Measurements from ENCODE around the gene LGALS7. TPM values are rescaled to one million over a fixed set of nuclear protein-coding genes. Genes with fewer than 3 reads are reported as not detected.

The LGALS7 gene
- polyA plus RNA-seq, 3 donors: not detected

DNA sequence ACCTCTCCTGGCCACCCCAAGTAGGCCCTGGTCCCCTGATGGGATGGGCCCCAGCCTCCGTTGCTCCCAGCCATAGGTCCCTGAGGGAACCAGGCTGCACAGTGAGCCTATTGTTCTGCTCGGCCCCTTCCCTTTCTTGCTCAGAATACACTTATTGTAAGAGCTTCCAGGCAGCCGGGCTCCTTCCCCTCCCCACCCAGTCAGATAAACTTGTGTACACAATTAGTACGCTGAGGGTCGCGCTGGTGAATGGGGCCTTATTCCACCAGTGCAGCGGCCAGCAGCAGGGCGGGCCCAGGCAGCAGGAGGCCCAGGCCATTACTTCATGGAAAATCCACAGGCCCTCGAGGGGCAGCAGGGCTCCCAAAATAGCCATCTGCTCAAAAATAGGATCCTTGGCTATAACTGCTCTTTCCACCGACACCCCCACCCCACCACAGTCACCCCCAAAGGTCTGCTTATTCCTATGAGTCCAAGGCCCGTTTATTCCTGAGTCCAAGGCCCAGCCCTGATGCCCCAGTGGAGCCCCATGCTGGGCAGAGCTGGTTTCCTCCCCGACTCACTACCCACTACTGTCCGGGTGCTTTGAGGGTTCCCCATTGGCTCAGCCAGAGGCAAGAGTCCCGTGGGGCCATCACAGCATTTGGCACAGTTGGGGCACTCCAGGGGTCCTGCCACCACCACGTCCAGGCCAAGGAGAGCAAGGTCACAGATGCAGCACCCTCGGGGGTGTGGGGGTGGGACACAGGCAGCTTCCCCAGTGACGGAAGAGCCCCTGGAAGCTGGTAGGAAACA lies 51.1 kb downstream of the LGALS7 start:
- Histone ChIP-seq H3K4me1 (ENCODE audit: control insufficient read depth in 1 of 2, insufficient read depth in 2 of 2, low read length in 2 of 2) (no peaks in the 10 kb centered on the region), H4K20me1 (ENCODE audit: insufficient read depth, low read length) (peaks cover 16% of the 10 kb centered on the region), H3K9ac (ENCODE audit: insufficient read depth, low read length, poor library complexity, severe bottlenecking) (no peak overlapping the region), H3K9me3 (replicated peaks in 1 of 2; ENCODE audit: control insufficient read depth in 1 of 2, insufficient read depth in 1 of 2, low read length in 2 of 2) (no peaks in the 10 kb centered on the region), H3K4me3 (replicated peaks in 1 of 3; ENCODE audit: low read depth in 2 of 3, low read length in 3 of 3) (no peak overlapping the region), H3K27ac (ENCODE audit: low read depth in 1 of 2, low read length in 2 of 2) (no peak overlapping the region), H3K27me3 (ENCODE audit: control insufficient read depth in 2 of 2, insufficient read depth in 2 of 2, low read length in 2 of 2) (no peaks in the 10 kb centered on the region), H2AFZ (ENCODE audit: insufficient read depth, low read depth, low read length, poor library complexity, severe bottlenecking) (no peak overlapping the region), H3K4me2 (replicated peaks; ENCODE audit: extremely low read depth, low read length, poor library complexity, severe bottlenecking) (no peak overlapping the region), H3K36me3 (replicated peaks in 1 of 2; ENCODE audit: control insufficient read depth in 1 of 2, insufficient read depth in 2 of 2, low read length in 2 of 2) (peaks cover 98 to 100% of the 10 kb centered on the region in 2 donors), H3K79me2 (ENCODE audit: insufficient read depth, low read length) (no peaks in the 10 kb centered on the region)
- DNase-seq: no peak
- no peaks in the 10 kb centered on the region for H3K4me1 Mint-ChIP-seq
- WGBS (ENCODE audit: insufficient coverage): 91% methylated on average over 17 of the region's 17 CpGs
- peak overlapping the region in 1 of 7 donors; percentile 60 for H3K27ac Mint-ChIP-seq
- H3K27me3 Mint-ChIP-seq (ENCODE audit: low read depth in 3 of 3): peaks cover 0 to 1% (median 0%) of the 10 kb centered on the region in 3 donors
- H3K4me3 Mint-ChIP-seq: no peak overlapping the region
- peaks cover 0 to 1% (median 0%) of the 10 kb centered on the region in 7 donors for H3K9me3 Mint-ChIP-seq
- intact Hi-C loops (cut with micrococcal nuclease): no loop called here
- TF ChIP-seq, protein P1, sequence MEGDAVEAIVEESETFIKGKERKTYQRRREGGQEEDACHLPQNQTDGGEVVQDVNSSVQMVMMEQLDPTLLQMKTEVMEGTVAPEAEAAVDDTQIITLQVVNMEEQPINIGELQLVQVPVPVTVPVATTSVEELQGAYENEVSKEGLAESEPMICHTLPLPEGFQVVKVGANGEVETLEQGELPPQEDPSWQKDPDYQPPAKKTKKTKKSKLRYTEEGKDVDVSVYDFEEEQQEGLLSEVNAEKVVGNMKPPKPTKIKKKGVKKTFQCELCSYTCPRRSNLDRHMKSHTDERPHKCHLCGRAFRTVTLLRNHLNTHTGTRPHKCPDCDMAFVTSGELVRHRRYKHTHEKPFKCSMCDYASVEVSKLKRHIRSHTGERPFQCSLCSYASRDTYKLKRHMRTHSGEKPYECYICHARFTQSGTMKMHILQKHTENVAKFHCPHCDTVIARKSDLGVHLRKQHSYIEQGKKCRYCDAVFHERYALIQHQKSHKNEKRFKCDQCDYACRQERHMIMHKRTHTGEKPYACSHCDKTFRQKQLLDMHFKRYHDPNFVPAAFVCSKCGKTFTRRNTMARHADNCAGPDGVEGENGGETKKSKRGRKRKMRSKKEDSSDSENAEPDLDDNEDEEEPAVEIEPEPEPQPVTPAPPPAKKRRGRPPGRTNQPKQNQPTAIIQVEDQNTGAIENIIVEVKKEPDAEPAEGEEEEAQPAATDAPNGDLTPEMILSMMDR (IDR thresholded peaks at IDR 0.05): no peak
- H3K36me3 Mint-ChIP-seq: peaks cover 87 to 98% of the 10 kb centered on the region in 2 donors

DNA sequence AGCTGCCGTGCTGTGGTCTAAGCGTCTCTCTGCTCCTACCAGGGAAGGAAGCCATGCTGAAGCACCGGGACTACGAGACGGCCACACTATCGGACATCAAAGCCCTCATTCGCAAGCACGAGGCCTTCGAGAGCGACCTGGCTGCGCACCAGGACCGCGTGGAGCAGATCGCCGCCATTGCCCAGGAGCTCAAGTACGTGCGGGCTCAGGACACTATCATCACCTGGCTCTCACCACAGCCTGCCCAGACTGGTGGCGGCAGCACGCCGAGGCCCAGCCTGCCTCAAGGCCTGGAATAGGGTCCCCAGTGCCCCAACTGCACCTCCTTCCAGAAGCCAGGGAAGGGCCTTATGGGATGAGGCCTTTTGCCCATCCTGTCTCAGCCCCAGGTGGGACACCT lies 51.8 kb downstream of the LGALS7 start:
- peaks cover 16% of the 10 kb centered on the region for H4K20me1 ChIP-seq (ENCODE audit: insufficient read depth, low read length)
- TF ChIP-seq, protein P1 (IDR thresholded peaks at IDR 0.05): no peak
- H3K27me3 ChIP-seq (ENCODE audit: control insufficient read depth in 2 of 2, insufficient read depth in 2 of 2, low read length in 2 of 2): no peaks in the 10 kb centered on the region
- Mint-ChIP-seq H3K4me1 (no peaks in the 10 kb centered on the region), H3K36me3 (peaks cover 87 to 98% of the 10 kb centered on the region in 2 donors), H3K9me3 (no peaks in the 10 kb centered on the region), H3K27me3 (ENCODE audit: low read depth in 3 of 3) (peaks cover 0 to 1% (median 0%) of the 10 kb centered on the region in 3 donors), H3K4me3 (no peak overlapping the region), H3K27ac (no peak overlapping the region)
- no peak overlapping the region for H3K27ac ChIP-seq (ENCODE audit: low read depth in 1 of 2, low read length in 2 of 2)
- DNase-seq: no peak
- no peaks in the 10 kb centered on the region for H3K4me1 ChIP-seq (ENCODE audit: control insufficient read depth in 1 of 2, insufficient read depth in 2 of 2, low read length in 2 of 2)
- H3K9me3 ChIP-seq (replicated peaks in 1 of 2; ENCODE audit: control insufficient read depth in 1 of 2, insufficient read depth in 1 of 2, low read length in 2 of 2): no peaks in the 10 kb centered on the region
- H2AFZ ChIP-seq (ENCODE audit: insufficient read depth, low read depth, low read length, poor library complexity, severe bottlenecking): no peak overlapping the region
- H3K79me2 ChIP-seq (ENCODE audit: insufficient read depth, low read length): no peaks in the 10 kb centered on the region
- peaks cover 98 to 100% of the 10 kb centered on the region in 2 donors for H3K36me3 ChIP-seq (replicated peaks in 1 of 2; ENCODE audit: control insufficient read depth in 1 of 2, insufficient read depth in 2 of 2, low read length in 2 of 2)
- WGBS (ENCODE audit: insufficient coverage): 97% methylated on average over 17 of the region's 20 CpGs
- no peak overlapping the region for H3K4me3 ChIP-seq (replicated peaks in 1 of 3; ENCODE audit: low read depth in 2 of 3, low read length in 3 of 3)
- no peak overlapping the region for H3K4me2 ChIP-seq (replicated peaks; ENCODE audit: extremely low read depth, low read length, poor library complexity, severe bottlenecking)
- H3K9ac ChIP-seq (ENCODE audit: insufficient read depth, low read length, poor library complexity, severe bottlenecking): no peak overlapping the region
- intact Hi-C loops (cut with micrococcal nuclease): no loop called here

Small RNA genes lying within 50 kb of the gene (small RNA-seq; reads per million reads assigned to genes)
- gene RNU6-140P (ENCODE audit: insufficient read length, low read depth): not detected

Other genes with a start within 250 kb of the LGALS7 start
- 10 to 100 TPM; 19.8 to 41.3 (median 22.4) TPM for gene MAP4K1, start 155.6 kb downstream of the LGALS7 start, polyA plus RNA-seq
- gene EIF3K, start 154.3 kb downstream of the LGALS7 start, polyA plus RNA-seq: 1,000 to 10,000 TPM in 1 of 3 donors, 100 to 1,000 TPM in 2; 326 to 1,088 (median 381) TPM
- 100 to 1,000 TPM in 1 of 3 donors, 10 to 100 TPM in 1, 1 to 10 TPM in 1; 8.4 to 177 (median 16.0) TPM for gene ACTN4, start 125.9 kb downstream of the LGALS7 start, polyA plus RNA-seq
- gene CAPN12, start 29.0 kb downstream of the LGALS7 start, polyA plus RNA-seq: 1 to 10 TPM in 1 of 3 donors, not detected in 2; 1.8 TPM
- gene LGALS7B, start 15.7 kb upstream of the LGALS7 start, polyA plus RNA-seq: not detected
- 1 to 10 TPM in 1 of 3 donors, not detected in 2; 1.7 TPM for gene LGALS4, start 39.4 kb upstream of the LGALS7 start, polyA plus RNA-seq
- 100 to 1,000 TPM; 149 to 187 (median 173) TPM for gene ECH1, start 58.3 kb upstream of the LGALS7 start, polyA plus RNA-seq
- gene HNRNPL, start 76.5 kb upstream of the LGALS7 start, polyA plus RNA-seq: 100 to 1,000 TPM in 1 of 3 donors, 10 to 100 TPM in 2; 51.9 to 234 (median 58.7) TPM
- 10 to 100 TPM in 1 of 3 donors, 1 to 10 TPM in 2; 4.1 to 13.5 (median 7.2) TPM for gene RINL, start 104.8 kb upstream of the LGALS7 start, polyA plus RNA-seq
- 10 to 100 TPM; 57.5 to 65.9 (median 64.3) TPM for gene SIRT2, start 126.1 kb upstream of the LGALS7 start, polyA plus RNA-seq
- gene NFKBIB, start 126.5 kb upstream of the LGALS7 start, polyA plus RNA-seq: 10 to 100 TPM in 1 of 3 donors, 1 to 10 TPM in 2; 6.7 to 29.4 (median 9.0) TPM
- gene CCER2, start 138.7 kb upstream of the LGALS7 start, polyA plus RNA-seq: under 1 TPM in 1 of 3 donors, not detected in 2; 0.89 TPM
- 10 to 100 TPM in 1 of 3 donors, 1 to 10 TPM in 2; 8.1 to 21.9 (median 8.3) TPM for gene SARS2, start 157.2 kb upstream of the LGALS7 start, polyA plus RNA-seq
- gene MRPS12, start 157.4 kb upstream of the LGALS7 start, polyA plus RNA-seq: 10 to 100 TPM; 17.2 to 81.5 (median 73.0) TPM
- gene FBXO17, start 202.2 kb upstream of the LGALS7 start, polyA plus RNA-seq: not detected